ENCODE measurements around the gene SYNPO2. TPM values are rescaled to one million over a fixed set of nuclear protein-coding genes. Genes with fewer than 3 reads are reported as not detected.
"Not testable (repeated sequence)": the region's sequence is repeated elsewhere in the genome, so short reads cannot be mapped to it uniquely, and the experiment has no call there.

SYNPO2 gene
- total RNA-seq, 1 donor from 2014 or later: 2.3 TPM

GRCh38 chr4:119035951-119036737 lies 147.5 kb downstream of the SYNPO2 start:
- no peak for DNase-seq

DNA sequence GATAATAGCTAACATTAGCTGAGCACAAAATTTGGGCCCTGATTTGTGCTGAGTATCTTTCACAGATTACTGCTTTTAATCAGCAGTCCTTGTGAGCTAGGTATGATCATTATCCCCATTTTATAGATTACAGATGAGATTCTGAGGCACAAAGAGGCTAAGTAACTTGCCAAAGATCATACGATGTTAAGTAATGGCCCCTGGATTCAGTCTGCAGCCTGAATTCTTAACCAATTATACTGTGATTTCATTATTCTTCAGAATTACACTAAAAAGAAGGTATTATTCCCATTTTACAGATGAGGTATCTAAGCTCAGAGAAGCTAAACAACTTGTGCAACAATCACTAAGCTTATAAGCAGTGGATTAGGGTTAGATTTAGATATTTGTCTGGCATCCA lies 149.1 kb downstream of the SYNPO2 start:
- no peak for DNase-seq

- DNase-seq: no peak
Measured at GRCh38 chr4:119038116-119038841, 149.6 kb downstream of the SYNPO2 start.

- DNase-seq: no peak
Measured at GRCh38 chr4:119039160-119039559, 150.5 kb downstream of the SYNPO2 start.

GRCh38 chr4:119039779-119040178 lies 151.1 kb downstream of the SYNPO2 start:
- DNase-seq: no peak

GRCh38 chr4:119040261-119040660 lies 151.6 kb downstream of the SYNPO2 start:
- DNase-seq: no peak

DNA sequence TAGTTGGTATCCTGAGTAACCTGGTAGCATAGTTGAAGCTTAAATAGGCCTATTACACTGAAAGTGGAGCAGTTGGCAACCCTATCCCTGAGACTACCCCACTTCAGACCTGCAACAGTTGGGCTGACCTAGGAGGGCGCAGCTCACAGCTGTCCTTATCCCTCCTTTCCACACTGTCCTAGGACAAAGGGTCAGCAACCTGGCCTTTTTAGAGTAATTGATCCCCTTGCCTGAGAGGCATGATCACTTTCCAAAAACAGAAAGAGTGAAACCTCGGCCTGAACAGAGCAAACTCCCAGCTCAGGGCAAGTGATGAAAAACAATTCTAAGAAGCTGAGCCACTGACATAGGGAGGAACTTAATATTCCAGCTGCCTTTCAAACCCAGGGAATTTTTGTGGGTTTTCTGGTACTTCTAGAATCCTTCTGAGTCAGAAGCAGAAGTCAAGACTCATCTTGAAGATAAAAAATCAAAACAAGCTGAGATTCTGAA lies 152.1 kb downstream of the SYNPO2 start:
- DNase-seq: no peak

DNA sequence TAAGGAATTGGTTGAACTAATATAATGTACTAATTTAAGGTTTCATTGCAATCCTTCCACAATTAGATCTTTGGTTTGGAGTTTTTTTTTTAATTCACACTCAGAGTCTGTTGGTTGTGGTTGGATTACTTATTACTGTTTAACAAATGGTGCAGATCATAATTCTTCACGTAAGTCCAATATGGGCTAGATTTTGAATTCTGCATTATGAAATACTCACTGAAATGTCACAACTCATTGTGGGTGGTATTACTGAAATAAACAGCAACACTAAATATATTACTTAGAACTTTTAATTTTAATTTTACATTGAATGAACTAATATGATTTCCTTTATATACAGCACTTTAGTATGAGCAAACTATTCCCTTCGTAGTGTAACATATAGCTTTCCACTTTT lies 152.7 kb downstream of the SYNPO2 start:
- no peak for DNase-seq

DNA sequence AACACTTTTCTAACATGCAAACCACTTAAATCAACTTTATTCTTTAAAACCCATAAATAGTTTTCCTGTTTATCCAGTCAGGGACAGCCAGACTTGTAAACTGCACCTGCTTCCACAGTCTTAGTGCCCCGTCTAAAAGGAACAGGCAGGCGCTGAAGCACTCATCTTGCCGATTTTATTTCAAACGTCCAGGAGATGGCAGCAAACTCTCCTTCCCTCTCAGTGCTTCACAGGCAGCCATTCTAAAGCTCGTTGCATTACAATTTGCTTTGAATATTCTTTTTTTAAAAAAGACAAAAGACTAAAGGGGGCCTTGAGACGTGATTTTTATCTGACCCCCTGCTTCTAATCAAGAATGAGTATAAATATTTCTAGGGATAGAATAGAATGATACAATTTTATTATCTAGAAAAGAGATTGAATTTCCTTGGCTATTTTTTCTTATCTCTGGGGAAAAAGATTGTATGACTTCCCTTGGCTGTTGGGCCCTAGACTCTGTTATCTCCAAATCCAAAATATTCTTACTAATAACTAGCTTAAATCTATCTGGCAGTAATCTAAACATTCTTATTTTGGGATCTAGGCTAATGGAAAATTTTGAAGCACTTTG lies 153.4 kb downstream of the SYNPO2 start:
- DNase-seq: peak; percentile 31

- no peak for DNase-seq
Measured at GRCh38 chr4:119046263-119046662, 157.6 kb downstream of the SYNPO2 start.

GRCh38 chr4:119047059-119047458 lies 158.4 kb downstream of the SYNPO2 start:
- not testable (repeated sequence) for DNase-seq

GRCh38 chr4:119048446-119048845 lies 159.8 kb downstream of the SYNPO2 start:
- DNase-seq: no peak

GRCh38 chr4:119049342-119049741 lies 160.7 kb downstream of the SYNPO2 start:
- no peak for DNase-seq

GRCh38 chr4:119050527-119051090 lies 162.0 kb downstream of the SYNPO2 start:
- DNase-seq: no peak

DNA sequence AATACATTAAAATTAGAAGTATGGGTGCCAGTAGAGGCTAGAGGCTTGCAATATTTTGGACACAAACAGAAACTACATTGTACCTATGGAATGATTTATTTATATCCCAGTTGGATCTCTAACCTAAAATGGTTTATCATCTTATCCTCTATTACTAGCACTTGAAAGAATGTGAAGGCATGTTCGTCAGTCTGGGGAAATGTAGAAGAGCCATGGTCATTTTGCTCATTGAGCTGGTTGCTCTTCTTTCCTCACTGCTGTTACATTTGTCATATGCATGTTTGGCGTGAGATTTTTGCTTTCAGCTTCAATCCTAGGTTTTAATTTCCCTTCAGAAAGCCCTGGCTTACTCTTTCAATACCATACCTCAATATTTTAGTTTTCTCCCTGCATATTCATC lies 164.6 kb downstream of the SYNPO2 start:
- no peak for DNase-seq

DNA sequence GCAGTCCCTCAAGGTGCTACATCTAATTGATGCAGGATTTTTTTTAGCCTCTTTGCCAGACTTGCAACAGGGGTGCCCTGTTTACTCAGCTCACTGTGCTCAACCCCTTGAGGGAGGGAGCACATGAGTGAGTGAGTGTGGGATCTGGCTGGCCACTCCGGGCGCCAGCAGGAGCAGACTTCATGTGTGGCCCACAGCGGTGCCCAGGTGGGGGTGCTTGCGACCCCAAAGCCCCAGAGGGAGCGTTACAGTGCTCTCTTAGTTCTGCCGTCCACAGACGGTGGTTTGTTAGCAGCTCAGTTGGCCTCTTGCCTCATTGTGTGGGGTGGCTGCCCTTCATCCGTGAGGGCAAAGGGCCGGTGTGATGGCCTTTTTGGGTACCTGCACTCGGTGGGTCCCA lies 165.3 kb downstream of the SYNPO2 start:
- DNase-seq: no peak

- DNase-seq: no peak
Measured at GRCh38 chr4:119057417-119057816, 168.8 kb downstream of the SYNPO2 start.

DNA sequence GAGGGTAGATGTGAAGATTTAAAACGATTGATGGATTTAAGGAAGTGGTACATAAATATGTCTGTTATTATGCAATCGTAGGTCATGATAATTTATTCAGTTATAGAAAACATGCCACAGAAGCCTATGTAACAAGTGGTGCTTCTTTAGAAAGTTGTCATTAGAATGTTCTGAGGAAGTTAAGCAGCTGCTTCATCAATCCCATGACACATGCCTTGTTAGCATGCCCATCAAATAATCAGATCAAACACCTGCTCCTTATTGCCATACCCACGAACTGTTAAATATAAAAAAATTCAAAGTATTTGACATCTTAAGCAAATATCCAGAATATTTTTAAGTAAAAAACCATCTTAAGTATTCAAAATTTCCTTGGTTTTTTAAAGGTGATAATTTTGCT lies 170.6 kb downstream of the SYNPO2 start:
- DNase-seq: no peak

GRCh38 chr4:119067125-119067524 lies 178.5 kb downstream of the SYNPO2 start:
- not testable (repeated sequence) for DNase-seq

- DNase-seq: not testable (repeated sequence)
Measured at GRCh38 chr4:119067670-119068360, 179.2 kb downstream of the SYNPO2 start.

GRCh38 chr4:119068529-119068962 lies 179.9 kb downstream of the SYNPO2 start:
- no peak for DNase-seq

- DNase-seq: no peak
Measured at GRCh38 chr4:119070301-119070700, 181.6 kb downstream of the SYNPO2 start.

Measured in occipital lobe (tissue), 2 donors.